HEK293 (cell line): Measurements from ENCODE around the gene UCK1.

Experiments used
- EGR2 ChIP-seq: fragments of 450-650 bp; formaldehyde crosslinking; IDR thresholded peaks from 2 replicates; pipeline ENCODE4 v1.5.1; 2016; ENCODE audit warnings: low read depth, missing biosample characterization, missing genetic modification characterization
- GLIS2 ChIP-seq: fragments of 450-650 bp; formaldehyde crosslinking; IDR thresholded peaks from 2 replicates; pipeline ENCODE4 v1.5.1; 2016; ENCODE audit warnings: missing biosample characterization, missing genetic modification characterization
- KLF8 ChIP-seq: fragments of 450-650 bp; formaldehyde crosslinking; IDR thresholded peaks from 2 replicates; pipeline ENCODE4 v1.5.1; 2016; ENCODE audit warnings: missing biosample characterization, missing genetic modification characterization
- OVOL3 ChIP-seq: fragments of 450-650 bp; formaldehyde crosslinking; IDR thresholded peaks from 2 replicates; pipeline ENCODE4 v1.5.1; 2016; ENCODE audit warnings: missing biosample characterization, missing genetic modification characterization
- RBAK ChIP-seq: fragments of 450-650 bp; formaldehyde crosslinking; IDR thresholded peaks from 2 replicates; pipeline ENCODE4 v1.5.1; 2016; ENCODE audit warnings: missing biosample characterization, missing genetic modification characterization
- REST ChIP-seq: fragments of 450-650 bp; formaldehyde crosslinking; IDR thresholded peaks from 2 replicates; pipeline ENCODE4 v1.5.1; 2016; ENCODE audit warnings: missing biosample characterization, missing genetic modification characterization
- ZBTB8A ChIP-seq: fragments of 450-650 bp; formaldehyde crosslinking; IDR thresholded peaks from 2 replicates; pipeline ENCODE4 v1.5.1; 2016; ENCODE audit warnings: missing biosample characterization, missing genetic modification characterization
- ZIC2 ChIP-seq: fragments of 450-650 bp; formaldehyde crosslinking; IDR thresholded peaks from 2 replicates; pipeline ENCODE4 v1.5.1; 2016; ENCODE audit warnings: missing biosample characterization, missing genetic modification characterization
- ZNF112 ChIP-seq: fragments of 450-650 bp; formaldehyde crosslinking; IDR thresholded peaks from 2 replicates; pipeline ENCODE4 v1.5.0; 2017; ENCODE audit warnings: missing biosample characterization, missing genetic modification characterization
- ZNF114 ChIP-seq: fragments of 450-650 bp; formaldehyde crosslinking; IDR thresholded peaks from 2 replicates; pipeline ENCODE4 v1.5.0; 2017; ENCODE audit warnings: missing biosample characterization, missing genetic modification characterization
- ZNF133 ChIP-seq: fragments of 450-650 bp; formaldehyde crosslinking; IDR thresholded peaks from 2 replicates; pipeline ENCODE4 v1.5.1; 2016; ENCODE audit warnings: missing biosample characterization, missing genetic modification characterization
- ZNF174 ChIP-seq: fragments of 450-650 bp; formaldehyde crosslinking; IDR thresholded peaks from 2 replicates; pipeline ENCODE4 v1.5.0; 2017; ENCODE audit warnings: missing biosample characterization, mild to moderate bottlenecking, missing genetic modification characterization
- ZNF19 ChIP-seq: fragments of 450-650 bp; formaldehyde crosslinking; IDR thresholded peaks from 2 replicates; pipeline ENCODE4; 2016; ENCODE audit warnings: missing biosample characterization, missing genetic modification characterization, low read depth
- ZNF221 ChIP-seq: fragments of 450-650 bp; formaldehyde crosslinking; IDR thresholded peaks from 2 replicates; pipeline ENCODE4 v1.5.1; 2017; ENCODE audit warnings: missing biosample characterization, missing genetic modification characterization, borderline replicate concordance
- ZNF223 ChIP-seq: fragments of 450-650 bp; formaldehyde crosslinking; IDR thresholded peaks from 2 replicates; pipeline ENCODE4 v1.5.1; 2016; ENCODE audit warnings: missing biosample characterization, missing genetic modification characterization
- ZNF23 ChIP-seq: fragments of 450-650 bp; formaldehyde crosslinking; IDR thresholded peaks from 2 replicates; pipeline ENCODE4 v1.5.1; 2016; ENCODE audit warnings: missing biosample characterization, missing genetic modification characterization, borderline replicate concordance
- ZNF24 ChIP-seq: fragments of 450-650 bp; formaldehyde crosslinking; IDR thresholded peaks from 2 replicates; pipeline ENCODE4 v1.5.1; 2016; ENCODE audit warnings: missing biosample characterization, missing genetic modification characterization
- ZNF266 ChIP-seq: fragments of 450-650 bp; formaldehyde crosslinking; IDR thresholded peaks from 2 replicates; pipeline ENCODE4 v1.5.1; 2016; ENCODE audit warnings: missing biosample characterization, missing genetic modification characterization, low read depth
- ZNF274 ChIP-seq, 2 experiments: fragments of 200-500 bp in 1 of 2; fragments of 450-650 bp in 1 of 2; sonication (Bioruptor generic) in 1 of 2; formaldehyde crosslinking in 1 of 2; IDR thresholded peaks; 2 replicates each; pipeline versions ENCODE4 v1.5.1 to v1.6.1; 2014 to 2016; ENCODE audit warnings: borderline replicate concordance in 1 of 2, inconsistent platforms in 1 of 2, low read length in 1 of 2, missing biosample characterization in 1 of 2, missing genetic modification characterization in 1 of 2
- ZNF350 ChIP-seq: fragments of 450-650 bp; formaldehyde crosslinking; IDR thresholded peaks from 2 replicates; pipeline ENCODE4 v1.5.0; 2017; ENCODE audit warnings: missing biosample characterization, mild to moderate bottlenecking, missing genetic modification characterization
- ZNF362 ChIP-seq: fragments of 450-650 bp; formaldehyde crosslinking; IDR thresholded peaks from 2 replicates; pipeline ENCODE4 v1.5.1; 2016; ENCODE audit warnings: missing biosample characterization, missing genetic modification characterization
- ZNF37A ChIP-seq: fragments of 450-650 bp; IDR thresholded peaks from 2 replicates; pipeline ENCODE4 v1.5.1; 2018; ENCODE audit warnings: missing biosample characterization, missing genetic modification characterization
- ZNF488 ChIP-seq: fragments of 450-650 bp; formaldehyde crosslinking; IDR thresholded peaks from 2 replicates; pipeline ENCODE4 v1.5.1; 2016; ENCODE audit warnings: missing biosample characterization, missing genetic modification characterization
- ZNF513 ChIP-seq: fragments of 450-650 bp; IDR thresholded peaks from 2 replicates; pipeline ENCODE4 v1.5.1; 2018; ENCODE audit warnings: missing biosample characterization, missing genetic modification characterization
- ZNF555 ChIP-seq: fragments of 450-650 bp; formaldehyde crosslinking; conservative IDR thresholded peaks from 2 replicates; pipeline ENCODE4 v1.5.1; 2017; ENCODE audit warnings: missing biosample characterization, mild to moderate bottlenecking, missing genetic modification characterization, inconsistent platforms
- ZNF558 ChIP-seq: fragments of 450-650 bp; formaldehyde crosslinking; IDR thresholded peaks from 2 replicates; pipeline ENCODE4 v1.5.1; 2016; ENCODE audit warnings: missing biosample characterization, missing genetic modification characterization
- ZNF624 ChIP-seq: fragments of 450-650 bp; formaldehyde crosslinking; IDR thresholded peaks from 2 replicates; pipeline ENCODE4 v1.5.1; 2017; ENCODE audit warnings: missing biosample characterization, missing genetic modification characterization
- ZNF707 ChIP-seq: fragments of 450-650 bp; formaldehyde crosslinking; IDR thresholded peaks from 2 replicates; pipeline ENCODE4 v1.5.1; 2016; ENCODE audit warnings: missing biosample characterization, missing genetic modification characterization
- ZNF791 ChIP-seq: fragments of 450-650 bp; formaldehyde crosslinking; IDR thresholded peaks from 2 replicates; pipeline ENCODE4 v1.5.1; 2016; ENCODE audit warnings: missing biosample characterization, missing genetic modification characterization
- ZNF837 ChIP-seq: fragments of 450-650 bp; formaldehyde crosslinking; IDR thresholded peaks from 2 replicates; pipeline ENCODE4 v1.5.1; 2016; ENCODE audit warnings: missing biosample characterization, missing genetic modification characterization
- TF ChIP-seq, protein P1 (sequence below): fragments of 450-650 bp; formaldehyde crosslinking; IDR thresholded peaks from 2 replicates; pipeline ENCODE4 v1.5.1; 2016; ENCODE audit warnings: missing biosample characterization, missing genetic modification characterization
- TF ChIP-seq, protein P2 (sequence below): fragments of 450-650 bp; formaldehyde crosslinking; IDR thresholded peaks from 2 replicates; pipeline ENCODE4 v1.5.1; 2016; ENCODE audit warnings: missing biosample characterization, missing genetic modification characterization

Gene UCK1

GRCh38 chr9:131500939-131501541 lies 30.0 kb downstream of the UCK1 start (continued):
- TF ChIP-seq REST (tag by site-specific recombination) (no peak), ZNF837 (tag by site-specific recombination) (no peak), ZNF488 (tag by site-specific recombination) (no peak), ZNF221 (tag by site-specific recombination) (no peak), ZNF174 (tag by site-specific recombination) (no peak), ZNF223 (tag by site-specific recombination) (no peak), ZNF114 (tag by site-specific recombination) (no peak), ZBTB8A (tag by site-specific recombination) (0 out of 2 replicates have a peak, but pooled peaks have one; percentile 21), ZNF19 (tag by site-specific recombination) (no peak), ZNF791 (no peak), ZNF624 (tag by site-specific recombination) (no peak), KLF8 (tag by site-specific recombination) (peak; percentile 27; the same call in 1 of the 2 replicates), ZNF24 (peak; percentile 47; the same call in 1 of the 2 replicates), ZNF23 (tag by site-specific recombination) (no peak), ZNF266 (tag by site-specific recombination) (no peak), GLIS2 (no peak), ZNF555 (tag by site-specific recombination) (no peak), ZNF513 (tag by site-specific recombination) (no peak), RBAK (tag by site-specific recombination) (no peak), ZNF112 (tag by site-specific recombination) (no peak), ZNF274 (IDR thresholded peaks at IDR 0.05; ENCODE audit: low read length) (no peak), ZNF274 (tag by site-specific recombination; IDR thresholded peaks at IDR 0.05; ENCODE audit: borderline replicate concordance) (no peak), ZNF707 (no peak), ZNF133 (tag by site-specific recombination) (no peak), ZNF37A (tag by site-specific recombination) (no peak), EGR2 (tag by site-specific recombination) (no peak), ZIC2 (peak; percentile 88), OVOL3 (tag by site-specific recombination) (no peak), ZNF362 (tag by site-specific recombination) (peak; percentile 50; the same call in 1 of the 2 replicates), ZNF350 (tag by site-specific recombination) (no peak), ZNF558 (peak; percentile 12; the same call in 1 of the 2 replicates)
- TF ChIP-seq, protein P1, sequence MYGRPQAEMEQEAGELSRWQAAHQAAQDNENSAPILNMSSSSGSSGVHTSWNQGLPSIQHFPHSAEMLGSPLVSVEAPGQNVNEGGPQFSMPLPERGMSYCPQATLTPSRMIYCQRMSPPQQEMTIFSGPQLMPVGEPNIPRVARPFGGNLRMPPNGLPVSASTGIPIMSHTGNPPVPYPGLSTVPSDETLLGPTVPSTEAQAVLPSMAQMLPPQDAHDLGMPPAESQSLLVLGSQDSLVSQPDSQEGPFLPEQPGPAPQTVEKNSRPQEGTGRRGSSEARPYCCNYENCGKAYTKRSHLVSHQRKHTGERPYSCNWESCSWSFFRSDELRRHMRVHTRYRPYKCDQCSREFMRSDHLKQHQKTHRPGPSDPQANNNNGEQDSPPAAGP (tag by site-specific recombination), result no peak; the same call in 1 of the 2 replicates
- TF ChIP-seq, protein P2, sequence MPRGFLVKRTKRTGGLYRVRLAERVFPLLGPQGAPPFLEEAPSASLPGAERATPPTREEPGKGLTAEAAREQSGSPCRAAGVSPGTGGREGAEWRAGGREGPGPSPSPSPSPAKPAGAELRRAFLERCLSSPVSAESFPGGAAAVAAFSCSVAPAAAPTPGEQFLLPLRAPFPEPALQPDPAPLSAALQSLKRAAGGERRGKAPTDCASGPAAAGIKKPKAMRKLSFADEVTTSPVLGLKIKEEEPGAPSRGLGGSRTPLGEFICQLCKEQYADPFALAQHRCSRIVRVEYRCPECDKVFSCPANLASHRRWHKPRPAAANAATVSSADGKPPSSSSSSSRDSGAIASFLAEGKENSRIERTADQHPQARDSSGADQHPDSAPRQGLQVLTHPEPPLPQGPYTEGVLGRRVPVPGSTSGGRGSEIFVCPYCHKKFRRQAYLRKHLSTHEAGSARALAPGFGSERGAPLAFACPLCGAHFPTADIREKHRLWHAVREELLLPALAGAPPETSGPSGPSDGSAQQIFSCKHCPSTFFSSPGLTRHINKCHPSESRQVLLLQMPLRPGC (tag by site-specific recombination), result 0 out of 2 replicates have a peak, but pooled peaks have one; percentile 60
